MM.1S (cell line): Measurements from ENCODE around the gene KIRREL1.

Source experiments
- DNase-seq: peaks from one replicate; pipeline ENCODE4 v3.0.0-alpha.2; 2015
- H2AFZ ChIP-seq: fragments of 300-600 bp; sonication (generic); 2 replicates; pipeline ENCODE4 v1.6.0; 2016; ENCODE audit warnings: antibody characterized with exemption, low read length
- H3F3A ChIP-seq: fragments of 300-600 bp; sonication (generic); 2 replicates; pipeline ENCODE4 v1.6.1; 2016; ENCODE audit warnings: mild to moderate bottlenecking, antibody characterized with exemption, low read length, moderate library complexity, mixed read lengths; ENCODE audit not compliant: insufficient read depth
- H3K27ac ChIP-seq: fragments of 300-600 bp; sonication (generic); 2 replicates; pipeline ENCODE4 v1.5.1; 2016; ENCODE audit warnings: mild to moderate bottlenecking, low read length
- H3K27me3 ChIP-seq: fragments of 300-600 bp; sonication (generic); replicated peaks from 2 replicates; pipeline ENCODE4 v1.6.0; 2016; ENCODE audit warnings: low read length; ENCODE audit not compliant: insufficient read depth
- H3K36me3 ChIP-seq: fragments of 300-600 bp; sonication (generic); replicated peaks from 2 replicates; pipeline ENCODE4 v1.6.1; 2016; ENCODE audit warnings: mild to moderate bottlenecking, low read length, mixed read lengths; ENCODE audit not compliant: insufficient read depth
- H3K4me1 ChIP-seq: fragments of 300-600 bp; sonication (generic); 2 replicates; pipeline ENCODE4 v1.6.1; 2016; ENCODE audit warnings: low read length, mixed read lengths
- H3K4me2 ChIP-seq: fragments of 300-600 bp; sonication (generic); 2 replicates; pipeline ENCODE4 v1.6.0; 2016; ENCODE audit warnings: low read depth, low read length
- H3K4me3 ChIP-seq: fragments of 300-600 bp; sonication (generic); 2 replicates; pipeline ENCODE4 v1.5.1; 2016; ENCODE audit warnings: low read length, mixed read lengths
- H3K79me2 ChIP-seq: fragments of 300-600 bp; sonication (generic); 2 replicates; pipeline ENCODE4 v1.6.1; 2016; ENCODE audit warnings: mixed run types, low read length, mixed read lengths
- H3K9ac ChIP-seq: fragments of 300-600 bp; sonication (generic); 2 replicates; pipeline ENCODE4 v1.6.1; 2016; ENCODE audit warnings: low read length, mixed read lengths
- H3K9me2 ChIP-seq: fragments of 300-600 bp; sonication (generic); replicated peaks from 2 replicates; pipeline ENCODE4 v1.6.1; 2016; ENCODE audit warnings: mild to moderate bottlenecking, low read length, mixed read lengths; ENCODE audit not compliant: insufficient read depth
- H3K9me3 ChIP-seq: fragments of 300-600 bp; sonication (generic); replicated peaks from 2 replicates; pipeline ENCODE4 v1.6.1; 2016; ENCODE audit warnings: mild to moderate bottlenecking, low read length, mixed read lengths; ENCODE audit not compliant: insufficient read depth
- H4K20me1 ChIP-seq: fragments of 300-600 bp; sonication (generic); 2 replicates; pipeline ENCODE4 v1.6.1; 2016; ENCODE audit warnings: mild to moderate bottlenecking, low read length, moderate library complexity, mixed read lengths; ENCODE audit not compliant: insufficient read depth
- EZH2 ChIP-seq: fragments of 300-600 bp; sonication (generic); optimal IDR thresholded peaks from 2 replicates; pipeline ENCODE3; 2017; ENCODE audit warnings: low read depth, mild to moderate bottlenecking, antibody characterized with exemption, low read length, mixed read lengths
- EZH2phosphoT487 ChIP-seq: fragments of 300-600 bp; sonication (generic); IDR thresholded peaks from 2 replicates; pipeline ENCODE4 v1.6.1; 2018; ENCODE audit warnings: antibody characterized with exemption, low read length
- TF ChIP-seq, protein P1 (sequence below): fragments of 300-600 bp; sonication (generic); IDR thresholded peaks from 2 replicates; pipeline ENCODE4 v1.5.1; 2016; ENCODE audit warnings: antibody characterized with exemption, low read length, mixed read lengths

KIRREL1 gene

DNA sequence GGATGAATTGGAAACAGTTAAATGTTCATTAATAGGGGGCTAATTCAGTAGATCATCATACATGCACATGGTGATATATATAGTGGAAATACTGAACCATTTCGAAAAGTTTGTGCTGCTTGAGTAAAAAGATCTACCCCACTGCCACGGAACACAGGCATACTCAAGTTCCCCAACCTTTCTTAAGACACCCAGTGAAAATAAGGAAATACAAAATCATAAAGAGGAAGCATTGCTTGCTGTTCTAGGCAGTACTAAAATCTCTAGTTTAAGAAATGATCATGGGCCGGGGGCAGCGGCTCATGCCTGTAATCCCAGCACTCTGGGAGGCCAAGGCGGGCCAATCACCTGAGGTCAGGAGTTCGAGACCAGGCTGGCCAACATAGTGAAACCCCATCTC is 37.6 kb upstream of the KIRREL1 start:
- H3F3A ChIP-seq: no peaks in the 10 kb centered on the region
- H3K4me2 ChIP-seq: no peak overlapping the region
- no peak overlapping the region for H3K9ac ChIP-seq
- H4K20me1 ChIP-seq: no peaks in the 10 kb centered on the region
- no peak overlapping the region for H3K27ac ChIP-seq
- H3K9me3 ChIP-seq: no peaks in the 10 kb centered on the region
- no peak for DNase-seq
- H3K27me3 ChIP-seq: no peaks in the 10 kb centered on the region
- no peak overlapping the region for H3K4me3 ChIP-seq
- H3K9me2 ChIP-seq: no peaks in the 10 kb centered on the region
- no peaks in the 10 kb centered on the region for H3K36me3 ChIP-seq
- H2AFZ ChIP-seq: no peak overlapping the region
- H3K79me2 ChIP-seq: no peaks in the 10 kb centered on the region
- TF ChIP-seq EZH2phosphoT487: no peak
- no peak for TF ChIP-seq EZH2
- TF ChIP-seq, protein P1, sequence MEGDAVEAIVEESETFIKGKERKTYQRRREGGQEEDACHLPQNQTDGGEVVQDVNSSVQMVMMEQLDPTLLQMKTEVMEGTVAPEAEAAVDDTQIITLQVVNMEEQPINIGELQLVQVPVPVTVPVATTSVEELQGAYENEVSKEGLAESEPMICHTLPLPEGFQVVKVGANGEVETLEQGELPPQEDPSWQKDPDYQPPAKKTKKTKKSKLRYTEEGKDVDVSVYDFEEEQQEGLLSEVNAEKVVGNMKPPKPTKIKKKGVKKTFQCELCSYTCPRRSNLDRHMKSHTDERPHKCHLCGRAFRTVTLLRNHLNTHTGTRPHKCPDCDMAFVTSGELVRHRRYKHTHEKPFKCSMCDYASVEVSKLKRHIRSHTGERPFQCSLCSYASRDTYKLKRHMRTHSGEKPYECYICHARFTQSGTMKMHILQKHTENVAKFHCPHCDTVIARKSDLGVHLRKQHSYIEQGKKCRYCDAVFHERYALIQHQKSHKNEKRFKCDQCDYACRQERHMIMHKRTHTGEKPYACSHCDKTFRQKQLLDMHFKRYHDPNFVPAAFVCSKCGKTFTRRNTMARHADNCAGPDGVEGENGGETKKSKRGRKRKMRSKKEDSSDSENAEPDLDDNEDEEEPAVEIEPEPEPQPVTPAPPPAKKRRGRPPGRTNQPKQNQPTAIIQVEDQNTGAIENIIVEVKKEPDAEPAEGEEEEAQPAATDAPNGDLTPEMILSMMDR: no peak
- H3K4me1 ChIP-seq: no peaks in the 10 kb centered on the region

DNA sequence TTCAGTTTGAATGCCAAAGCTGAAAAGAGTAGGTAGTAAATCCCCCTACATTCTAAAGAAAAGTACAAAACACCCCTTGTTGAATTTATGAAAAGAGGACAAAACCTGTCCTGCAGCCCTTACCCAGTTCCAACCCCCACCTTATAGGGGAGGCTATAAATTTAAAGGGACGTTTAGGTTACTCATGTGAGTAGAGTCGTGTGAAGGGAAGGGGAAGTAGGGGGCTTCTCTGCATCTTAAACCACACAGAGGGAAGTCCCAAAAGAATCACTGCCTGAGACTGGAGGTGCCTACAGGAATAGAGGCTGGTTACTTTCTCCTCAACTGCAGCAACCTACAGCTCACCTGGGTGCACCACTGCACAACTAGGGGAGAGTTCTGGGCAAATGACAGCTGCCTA is 36.7 kb upstream of the KIRREL1 start:
- H3K27me3 ChIP-seq: no peaks in the 10 kb centered on the region

DNA sequence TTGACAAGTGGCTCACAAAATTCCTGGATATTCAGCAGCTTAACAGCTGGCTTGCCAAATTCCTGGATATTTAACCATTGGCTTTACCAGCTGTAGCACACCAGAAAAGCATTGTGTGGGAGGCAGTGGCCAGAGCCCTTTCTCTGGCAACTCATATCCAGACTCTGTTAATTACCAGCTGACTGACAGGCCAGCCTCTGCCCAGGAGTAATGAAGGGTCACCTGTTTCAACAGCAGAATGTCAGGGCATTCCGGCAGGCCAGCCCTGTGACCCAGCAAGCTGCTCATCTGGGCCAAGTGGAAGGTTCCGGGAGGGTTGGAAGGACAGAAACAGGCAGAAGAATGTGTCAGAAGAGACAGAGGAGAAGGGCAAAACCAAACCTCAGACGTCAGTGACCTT is 35.2 kb upstream of the KIRREL1 start:
- H3K4me2 ChIP-seq: no peak overlapping the region
- H4K20me1 ChIP-seq: no peaks in the 10 kb centered on the region
- H3K27ac ChIP-seq: no peak overlapping the region
- H3K79me2 ChIP-seq: no peaks in the 10 kb centered on the region
- H3K9me2 ChIP-seq: no peaks in the 10 kb centered on the region
- no peak overlapping the region for H2AFZ ChIP-seq
- no peaks in the 10 kb centered on the region for H3K9me3 ChIP-seq
- no peaks in the 10 kb centered on the region; the same call in 1 of the 2 replicates for H3F3A ChIP-seq
- no peaks in the 10 kb centered on the region for H3K36me3 ChIP-seq
- H3K9ac ChIP-seq: no peak overlapping the region
- no peaks in the 10 kb centered on the region for H3K27me3 ChIP-seq
- TF ChIP-seq EZH2phosphoT487: no peak
- TF ChIP-seq EZH2: no peak
- TF ChIP-seq, protein P1: no peak
- peaks cover 12% of the 10 kb centered on the region for H3K4me1 ChIP-seq
- H3K4me3 ChIP-seq: no peak overlapping the region
- no peak for DNase-seq

More for the DNA sequence above, 36.7 kb upstream of the KIRREL1 start:
- Histone ChIP-seq H3K27ac (no peak overlapping the region), H3K9me3 (no peaks in the 10 kb centered on the region), H3K9ac (no peak overlapping the region), H3K4me2 (no peak overlapping the region), H4K20me1 (no peaks in the 10 kb centered on the region), H3K36me3 (no peaks in the 10 kb centered on the region), H3K9me2 (no peaks in the 10 kb centered on the region), H3F3A (no peaks in the 10 kb centered on the region), H2AFZ (no peak overlapping the region), H3K4me1 (peaks cover 2% of the 10 kb centered on the region; the same call in 1 of the 2 replicates), H3K4me3 (no peak overlapping the region), H3K79me2 (no peaks in the 10 kb centered on the region)
- DNase-seq: no peak
- TF ChIP-seq EZH2phosphoT487: no peak
- no peak for TF ChIP-seq EZH2
- TF ChIP-seq, protein P1: no peak
